Measurements from ENCODE around the gene KLF13. TPM values are rescaled to one million over a fixed set of nuclear protein-coding genes. Genes with fewer than 3 reads are reported as not detected.
A peak's percentile ranks its signal among the peaks of the same experiment; 100 is the strongest.

The KLF13 gene
- total and polyA plus RNA-seq, 4 donors: 27.2 to 58.7 (median 33.6) TPM

DNA sequence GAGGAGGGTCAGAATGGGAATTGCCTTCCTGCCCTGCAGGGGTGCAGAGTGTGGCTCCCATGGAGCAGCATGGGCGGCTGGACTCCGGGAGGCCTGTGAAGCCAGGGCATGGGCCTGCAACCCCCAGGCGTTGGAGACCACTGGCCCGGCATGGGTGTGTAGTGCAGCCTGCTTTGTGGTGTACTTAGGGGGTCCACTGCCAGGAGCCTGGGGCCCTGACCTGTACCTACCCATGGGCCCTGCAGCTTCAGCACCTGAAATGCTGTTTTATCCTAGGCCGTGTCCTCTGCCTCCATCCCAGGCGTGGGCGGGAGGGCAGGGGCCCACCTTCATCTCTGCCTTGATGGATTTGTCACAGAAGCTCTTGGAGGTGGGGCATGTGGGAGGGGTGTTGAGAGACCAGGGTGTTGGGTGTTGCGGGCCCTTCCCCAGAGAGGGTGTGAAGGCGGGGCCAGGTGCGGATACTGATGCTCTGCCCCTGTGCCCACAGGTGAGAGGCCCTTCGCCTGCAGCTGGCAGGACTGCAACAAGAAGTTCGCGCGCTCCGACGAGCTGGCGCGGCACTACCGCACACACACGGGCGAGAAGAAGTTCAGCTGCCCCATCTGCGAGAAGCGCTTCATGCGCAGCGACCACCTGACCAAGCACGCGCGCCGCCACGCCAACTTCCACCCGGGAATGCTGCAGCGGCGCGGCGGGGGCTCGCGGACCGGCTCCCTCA lies 45.0 kb downstream of the KLF13 start:
- Histone ChIP-seq H3K9me3 (ENCODE audit: control insufficient read depth, low read length) (no peaks in the 10 kb centered on the region), H3K27me3 (ENCODE audit: control insufficient read depth in 1 of 2, insufficient read depth in 2 of 2, low read length in 1 of 2) (no peaks in the 10 kb centered on the region), H3K36me3 (ENCODE audit: control insufficient read depth in 1 of 2, insufficient read depth in 2 of 2, low read length in 1 of 2) (no peaks in the 10 kb centered on the region), H3K4me3 (ENCODE audit: low read length in 2 of 2) (no peak overlapping the region), H3K4me1 (ENCODE audit: control insufficient read depth in 1 of 2, insufficient read depth in 2 of 2, low read length in 2 of 2) (no peaks in the 10 kb centered on the region), H3K27ac (ENCODE audit: low read depth in 1 of 2, low read length in 2 of 2) (no peak overlapping the region)
- DNase-seq: no peak
- intact Hi-C loops (cut with DNase I): no loop called here
- no peak for ATAC-seq (ENCODE audit: low FRiP score)
- 95 to 96% methylated on average over 38 of the region's 38 CpGs for WGBS, 2 donors

DNA sequence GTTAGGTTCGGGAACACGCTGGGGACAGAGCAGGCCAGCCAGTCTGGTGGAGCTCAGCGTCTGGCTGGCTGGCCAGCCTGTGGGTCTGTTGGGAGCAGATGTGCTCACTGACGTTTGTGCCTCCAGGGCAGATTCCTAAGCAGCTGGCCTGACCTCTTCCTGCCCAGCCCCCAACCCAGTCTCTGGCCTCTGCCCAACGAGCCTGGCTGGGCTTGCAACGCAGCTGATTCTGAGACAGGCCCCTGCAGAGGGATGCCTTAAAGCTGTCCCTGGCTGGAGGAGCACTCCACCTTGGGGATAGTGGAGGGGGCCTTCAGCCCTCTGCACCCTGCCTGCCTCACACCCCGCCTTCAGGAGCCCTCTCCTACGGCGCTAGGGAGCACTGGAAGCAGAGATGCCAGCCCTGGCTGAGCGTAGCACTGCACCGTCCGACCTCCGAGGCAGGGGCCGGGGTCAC lies 46.0 kb downstream of the KLF13 start:
- ATAC-seq (ENCODE audit: low FRiP score) (peak; percentile 59), DNase-seq (peak in 1 of 2 donors; percentile 70)
- Histone ChIP-seq H3K27ac (ENCODE audit: low read depth in 1 of 2, low read length in 2 of 2) (no peak overlapping the region), H3K9me3 (ENCODE audit: control insufficient read depth, low read length) (no peaks in the 10 kb centered on the region), H3K4me3 (ENCODE audit: low read length in 2 of 2) (no peak overlapping the region), H3K4me1 (ENCODE audit: control insufficient read depth in 1 of 2, insufficient read depth in 2 of 2, low read length in 2 of 2) (no peaks in the 10 kb centered on the region), H3K27me3 (ENCODE audit: control insufficient read depth in 1 of 2, insufficient read depth in 2 of 2, low read length in 1 of 2) (no peaks in the 10 kb centered on the region), H3K36me3 (ENCODE audit: control insufficient read depth in 1 of 2, insufficient read depth in 2 of 2, low read length in 1 of 2) (no peaks in the 10 kb centered on the region)
- WGBS, 2 donors: 51 to 57% methylated on average over 14 of the region's 14 CpGs
- intact Hi-C loops (cut with DNase I): no loop called here

DNA sequence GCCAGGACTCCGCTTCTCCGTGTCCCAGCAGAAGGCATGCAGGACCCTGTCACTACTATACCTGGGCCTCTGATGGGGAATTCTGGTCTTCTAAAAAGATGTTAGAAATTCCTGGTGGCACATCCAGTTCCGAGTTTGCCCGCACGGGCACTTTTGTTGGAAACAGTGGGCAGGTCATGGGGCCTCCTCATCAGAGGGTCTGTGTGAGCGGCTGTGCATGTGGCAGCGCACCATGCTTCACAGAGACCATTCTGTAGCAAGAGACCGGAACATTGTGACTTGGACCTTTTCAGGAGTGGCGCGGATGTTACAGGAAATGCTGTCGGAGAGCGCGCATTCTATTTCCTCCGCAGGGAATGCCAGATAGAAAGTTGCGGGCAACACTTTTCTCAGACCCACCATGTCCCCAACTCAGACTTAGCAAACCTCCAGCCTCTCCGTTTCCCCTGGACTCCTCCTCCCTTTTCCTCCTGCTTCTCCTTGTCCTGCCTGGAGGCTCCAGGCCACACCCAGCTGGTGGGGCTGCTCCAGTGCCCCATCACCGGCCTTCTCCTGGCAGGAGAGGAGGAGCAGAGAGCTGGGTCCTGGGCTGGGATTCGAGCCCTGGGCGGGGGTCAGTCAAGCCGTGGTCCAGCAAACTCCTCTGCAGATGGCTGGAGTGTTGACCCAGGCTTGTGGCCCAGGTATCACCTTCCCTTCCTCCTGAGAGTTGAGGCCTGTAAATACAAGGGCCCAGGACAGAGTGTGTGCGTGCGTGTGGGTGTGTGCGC lies 46.6 kb downstream of the KLF13 start:
- Histone ChIP-seq H3K36me3 (ENCODE audit: control insufficient read depth in 1 of 2, insufficient read depth in 2 of 2, low read length in 1 of 2) (no peaks in the 10 kb centered on the region), H3K4me1 (ENCODE audit: control insufficient read depth in 1 of 2, insufficient read depth in 2 of 2, low read length in 2 of 2) (no peaks in the 10 kb centered on the region), H3K27me3 (ENCODE audit: control insufficient read depth in 1 of 2, insufficient read depth in 2 of 2, low read length in 1 of 2) (no peaks in the 10 kb centered on the region), H3K9me3 (ENCODE audit: control insufficient read depth, low read length) (no peaks in the 10 kb centered on the region), H3K4me3 (ENCODE audit: low read length in 2 of 2) (no peak overlapping the region), H3K27ac (ENCODE audit: low read depth in 1 of 2, low read length in 2 of 2) (no peak overlapping the region)
- ATAC-seq (ENCODE audit: low FRiP score): no peak
- no peak for DNase-seq
- intact Hi-C loops (cut with DNase I): no loop called here
- 90 to 91% methylated on average over 23 of the region's 23 CpGs for WGBS, 2 donors

DNA sequence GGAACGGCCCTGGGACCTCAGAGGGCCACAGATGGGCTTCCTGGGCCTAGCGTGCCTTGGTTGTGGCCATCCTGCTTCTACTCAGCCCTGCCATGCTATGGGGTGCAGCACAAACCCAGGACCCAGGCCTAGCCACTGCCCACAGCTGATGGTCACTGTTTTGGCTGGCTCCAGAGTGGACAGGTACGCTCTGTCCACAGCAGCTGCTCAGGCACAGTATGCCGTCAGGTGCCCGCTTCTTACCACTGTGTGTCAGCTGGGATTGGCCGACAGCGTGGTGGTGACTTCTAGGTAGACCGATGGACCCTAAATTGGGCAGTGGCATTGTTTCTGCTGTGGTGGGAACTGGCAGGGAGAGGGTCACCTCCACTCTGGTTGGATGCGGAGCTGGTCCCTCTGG lies 47.3 kb downstream of the KLF13 start:
- no peaks in the 10 kb centered on the region for H3K36me3 ChIP-seq (ENCODE audit: control insufficient read depth in 1 of 2, insufficient read depth in 2 of 2, low read length in 1 of 2)
- no peak for ATAC-seq (ENCODE audit: low FRiP score)
- DNase-seq: no peak
- intact Hi-C loops (cut with DNase I): no loop called here
- no peaks in the 10 kb centered on the region for H3K4me1 ChIP-seq (ENCODE audit: control insufficient read depth in 1 of 2, insufficient read depth in 2 of 2, low read length in 2 of 2)
- H3K9me3 ChIP-seq (ENCODE audit: control insufficient read depth, low read length): no peaks in the 10 kb centered on the region
- WGBS, 2 donors: 94 to 97% methylated on average over 9 of the region's 9 CpGs
- no peak overlapping the region for H3K4me3 ChIP-seq (ENCODE audit: low read length in 2 of 2)
- H3K27me3 ChIP-seq (ENCODE audit: control insufficient read depth in 1 of 2, insufficient read depth in 2 of 2, low read length in 1 of 2): no peaks in the 10 kb centered on the region
- H3K27ac ChIP-seq (ENCODE audit: low read depth in 1 of 2, low read length in 2 of 2): no peak overlapping the region

DNA sequence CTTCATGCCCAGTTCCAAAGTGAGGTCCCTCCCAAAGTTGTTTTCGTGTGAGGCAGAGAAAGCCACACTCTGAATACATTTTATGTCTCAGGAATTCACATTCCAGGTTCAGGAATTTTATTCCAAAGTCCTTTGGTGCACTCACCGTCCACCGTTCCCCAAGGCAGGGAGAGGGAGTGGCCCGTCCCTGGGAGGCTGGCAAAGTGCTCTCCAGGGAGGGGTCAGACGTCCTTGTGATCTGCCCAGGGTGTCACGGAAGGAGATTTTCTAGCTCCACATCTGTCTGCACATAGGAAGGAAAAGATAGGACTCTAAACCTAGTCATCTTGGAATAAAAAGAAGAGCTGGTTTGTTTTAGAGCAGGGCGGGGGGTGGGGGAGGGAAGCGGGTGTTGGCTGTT lies 47.9 kb downstream of the KLF13 start:
- H3K4me3 ChIP-seq (ENCODE audit: low read length in 2 of 2): no peak overlapping the region
- H3K27me3 ChIP-seq (ENCODE audit: control insufficient read depth in 1 of 2, insufficient read depth in 2 of 2, low read length in 1 of 2): no peaks in the 10 kb centered on the region
- WGBS, 2 donors: 43 to 48% methylated on average over 8 of the region's 8 CpGs
- no peak overlapping the region for H3K27ac ChIP-seq (ENCODE audit: low read depth in 1 of 2, low read length in 2 of 2)
- no peak for ATAC-seq (ENCODE audit: low FRiP score)
- intact Hi-C loops (cut with DNase I): no loop called here
- H3K4me1 ChIP-seq (ENCODE audit: control insufficient read depth in 1 of 2, insufficient read depth in 2 of 2, low read length in 2 of 2): no peaks in the 10 kb centered on the region
- no peaks in the 10 kb centered on the region for H3K9me3 ChIP-seq (ENCODE audit: control insufficient read depth, low read length)
- no peak for DNase-seq
- H3K36me3 ChIP-seq (ENCODE audit: control insufficient read depth in 1 of 2, insufficient read depth in 2 of 2, low read length in 1 of 2): no peaks in the 10 kb centered on the region

DNA sequence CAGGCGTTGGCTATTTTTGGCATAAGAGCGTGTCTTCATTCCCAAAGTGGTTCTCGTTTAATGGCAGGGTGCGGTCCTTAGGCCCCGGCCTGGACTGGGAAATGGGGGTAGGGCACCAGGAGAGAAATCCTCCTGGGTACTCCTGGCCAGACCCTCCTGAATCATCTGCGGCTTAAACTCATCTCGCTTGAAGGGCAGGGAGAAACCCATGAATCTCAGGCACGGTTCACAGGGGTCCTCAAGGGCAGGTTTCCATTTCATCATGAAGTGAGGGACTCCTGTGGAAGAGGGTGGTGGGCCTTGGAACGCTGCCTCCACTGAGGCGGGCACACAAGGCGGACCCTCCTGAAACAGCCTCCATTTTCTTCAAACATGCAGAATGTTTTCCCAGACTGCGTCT lies 48.4 kb downstream of the KLF13 start:
- ATAC-seq (ENCODE audit: low FRiP score) (no peak), DNase-seq (no peak)
- Histone ChIP-seq H3K27ac (ENCODE audit: low read depth in 1 of 2, low read length in 2 of 2) (no peak overlapping the region), H3K9me3 (ENCODE audit: control insufficient read depth, low read length) (no peaks in the 10 kb centered on the region), H3K36me3 (ENCODE audit: control insufficient read depth in 1 of 2, insufficient read depth in 2 of 2, low read length in 1 of 2) (no peaks in the 10 kb centered on the region), H3K4me3 (ENCODE audit: low read length in 2 of 2) (no peak overlapping the region), H3K27me3 (ENCODE audit: control insufficient read depth in 1 of 2, insufficient read depth in 2 of 2, low read length in 1 of 2) (no peaks in the 10 kb centered on the region), H3K4me1 (ENCODE audit: control insufficient read depth in 1 of 2, insufficient read depth in 2 of 2, low read length in 2 of 2) (no peaks in the 10 kb centered on the region)
- WGBS, 2 donors: 76 to 78% methylated on average over 12 of the region's 12 CpGs
- intact Hi-C loops (cut with DNase I): no loop called here

DNA sequence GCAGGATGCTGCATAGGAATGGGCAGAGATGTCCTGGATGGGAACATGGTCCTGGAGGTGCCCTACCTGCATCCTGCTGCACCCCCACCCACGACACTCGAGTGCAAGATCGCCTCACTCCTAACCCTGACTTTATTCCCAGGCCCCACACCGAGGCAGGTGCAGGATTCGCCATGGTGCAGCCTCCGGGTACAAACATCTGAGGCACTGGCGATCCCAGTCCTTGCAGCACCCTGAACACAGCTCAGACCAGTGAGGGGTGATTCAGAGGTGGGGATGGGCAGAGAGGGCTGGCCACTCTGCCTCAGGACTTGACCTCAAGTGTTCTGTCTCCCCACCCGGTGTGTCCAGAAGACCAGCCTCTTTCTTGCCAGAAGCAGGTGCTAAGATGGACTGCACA lies 49.1 kb downstream of the KLF13 start:
- intact Hi-C loops (cut with DNase I): no loop called here
- no peak for ATAC-seq (ENCODE audit: low FRiP score)
- whole genome bisulfite sequencing, 2 donors: 92 to 95% methylated on average over 8 of the region's 8 CpGs
- DNase-seq: no peak
- no peaks in the 10 kb centered on the region for H3K4me1 ChIP-seq (ENCODE audit: control insufficient read depth in 1 of 2, insufficient read depth in 2 of 2, low read length in 2 of 2)
- no peak overlapping the region for H3K27ac ChIP-seq (ENCODE audit: low read depth in 1 of 2, low read length in 2 of 2)
- no peaks in the 10 kb centered on the region for H3K36me3 ChIP-seq (ENCODE audit: control insufficient read depth in 1 of 2, insufficient read depth in 2 of 2, low read length in 1 of 2)
- H3K9me3 ChIP-seq (ENCODE audit: control insufficient read depth, low read length): no peaks in the 10 kb centered on the region
- H3K27me3 ChIP-seq (ENCODE audit: control insufficient read depth in 1 of 2, insufficient read depth in 2 of 2, low read length in 1 of 2): no peaks in the 10 kb centered on the region
- H3K4me3 ChIP-seq (ENCODE audit: low read length in 2 of 2): no peak overlapping the region

DNA sequence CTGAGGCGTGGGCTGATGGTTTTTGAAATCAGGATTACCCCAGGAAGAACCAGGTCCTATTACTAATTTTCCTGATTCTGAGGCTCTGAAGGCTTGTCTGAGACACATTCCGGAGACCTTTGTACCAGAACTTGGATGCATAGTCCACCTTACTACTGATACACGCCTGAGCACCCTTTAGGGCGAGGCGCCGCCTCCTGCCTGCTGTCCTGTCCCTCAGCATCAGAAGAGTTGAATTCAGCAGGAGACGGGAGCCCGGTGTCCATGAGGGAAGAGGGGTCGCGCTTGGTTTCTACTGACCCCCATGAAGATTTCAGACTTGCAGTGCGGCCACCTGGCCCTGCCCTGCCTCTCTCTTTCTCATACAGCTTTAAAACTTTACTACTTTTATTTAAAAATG lies 49.9 kb downstream of the KLF13 start:
- WGBS, 2 donors: 90% methylated on average over 11 of the region's 11 CpGs
- H3K4me1 ChIP-seq (ENCODE audit: control insufficient read depth in 1 of 2, insufficient read depth in 2 of 2, low read length in 2 of 2): no peaks in the 10 kb centered on the region
- no peak for ATAC-seq (ENCODE audit: low FRiP score)

DNA sequence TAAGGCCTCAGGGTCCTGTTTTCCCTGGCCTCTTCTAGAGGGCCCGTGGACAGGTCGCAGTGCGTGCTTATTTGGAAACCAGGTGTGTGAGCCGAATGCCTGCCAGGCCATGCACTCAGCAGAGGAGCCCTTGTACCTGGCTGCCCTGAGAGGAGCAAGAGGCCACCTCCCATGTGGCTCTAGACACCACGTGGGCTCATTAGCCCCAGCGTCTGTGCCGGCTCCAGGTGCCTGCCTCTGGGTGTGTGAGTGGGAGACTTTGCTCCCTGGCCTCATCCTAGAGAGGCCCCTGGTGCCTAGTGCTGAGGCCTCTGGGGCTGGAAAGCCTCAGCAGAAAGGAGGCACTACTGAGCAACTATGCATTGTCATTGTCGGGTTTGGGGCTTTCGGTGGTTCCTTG lies 50.4 kb downstream of the KLF13 start:
- intact Hi-C loops (cut with DNase I): no loop called here
- 69 to 70% methylated on average over 9 of the region's 9 CpGs for WGBS, 2 donors
- Histone ChIP-seq H3K4me1 (ENCODE audit: control insufficient read depth in 1 of 2, insufficient read depth in 2 of 2, low read length in 2 of 2) (no peaks in the 10 kb centered on the region), H3K27me3 (ENCODE audit: control insufficient read depth in 1 of 2, insufficient read depth in 2 of 2, low read length in 1 of 2) (no peaks in the 10 kb centered on the region), H3K27ac (ENCODE audit: low read depth in 1 of 2, low read length in 2 of 2) (no peak overlapping the region), H3K4me3 (ENCODE audit: low read length in 2 of 2) (no peak overlapping the region), H3K9me3 (ENCODE audit: control insufficient read depth, low read length) (no peaks in the 10 kb centered on the region), H3K36me3 (ENCODE audit: control insufficient read depth in 1 of 2, insufficient read depth in 2 of 2, low read length in 1 of 2) (peaks cover 0 to 2% of the 10 kb centered on the region in 2 donors)
- no peak for DNase-seq
- no peak for ATAC-seq (ENCODE audit: low FRiP score)

More for the DNA sequence above, 49.9 kb downstream of the KLF13 start:
- Histone ChIP-seq H3K4me3 (ENCODE audit: low read length in 2 of 2) (no peak overlapping the region), H3K27me3 (ENCODE audit: control insufficient read depth in 1 of 2, insufficient read depth in 2 of 2, low read length in 1 of 2) (no peaks in the 10 kb centered on the region), H3K36me3 (ENCODE audit: control insufficient read depth in 1 of 2, insufficient read depth in 2 of 2, low read length in 1 of 2) (peaks cover 0 to 2% of the 10 kb centered on the region in 2 donors), H3K27ac (ENCODE audit: low read depth in 1 of 2, low read length in 2 of 2) (no peak overlapping the region), H3K9me3 (ENCODE audit: control insufficient read depth, low read length) (no peaks in the 10 kb centered on the region)
- intact Hi-C loops (cut with DNase I): no loop called here
- no peak for DNase-seq
